GM23338 (cell line): ENCODE results near the gene SPAAR.

Experiments
- CREB1 ChIP-seq: fragments of 250-450 bp; sonication (Bioruptor Pico); IDR thresholded peaks from 2 replicates; pipeline ENCODE4 v1.5.0; 2020; ENCODE audit warnings: low read depth, mild to moderate bottlenecking, moderate library complexity
- EZH2 ChIP-seq: fragments of 200-600 bp; sonication (generic); IDR thresholded peaks from one replicate; pipeline ENCODE4 v1.8.0; 2017; ENCODE audit warnings: antibody characterized with exemption, mild to moderate bottlenecking, low read depth; ENCODE audit not compliant: unreplicated experiment
- POLR2AphosphoS5 ChIP-seq: IDR thresholded peaks from 2 replicates; pipeline ENCODE4 v1.6.1; 2016; ENCODE audit warnings: antibody characterized with exemption, low read depth
- TF ChIP-seq, protein P1 (sequence below), 2 experiments: fragments of 200-600 bp in 1 of 2; sonication (generic) in 1 of 2; conservative IDR thresholded peaks; 2 replicates each; pipeline versions ENCODE4 v1.5.1 to v1.6.1; 2016 to 2017; ENCODE audit warnings: antibody characterized with exemption in 2 of 2, low read depth in 2 of 2, mild to moderate bottlenecking in 2 of 2, moderate library complexity in 1 of 2
- TF ChIP-seq, protein P2 (sequence below): IDR thresholded peaks from one replicate; pipeline ENCODE4 v1.6.1; 2018; ENCODE audit warnings: antibody characterized with exemption; ENCODE audit not compliant: unreplicated experiment

GRCh38 chr9:35930521-35930920 is 21.2 kb downstream of the SPAAR start:
- TF ChIP-seq EZH2 (no peak), POLR2AphosphoS5 (no peak), CREB1 (no peak)
- TF ChIP-seq, protein P1, sequence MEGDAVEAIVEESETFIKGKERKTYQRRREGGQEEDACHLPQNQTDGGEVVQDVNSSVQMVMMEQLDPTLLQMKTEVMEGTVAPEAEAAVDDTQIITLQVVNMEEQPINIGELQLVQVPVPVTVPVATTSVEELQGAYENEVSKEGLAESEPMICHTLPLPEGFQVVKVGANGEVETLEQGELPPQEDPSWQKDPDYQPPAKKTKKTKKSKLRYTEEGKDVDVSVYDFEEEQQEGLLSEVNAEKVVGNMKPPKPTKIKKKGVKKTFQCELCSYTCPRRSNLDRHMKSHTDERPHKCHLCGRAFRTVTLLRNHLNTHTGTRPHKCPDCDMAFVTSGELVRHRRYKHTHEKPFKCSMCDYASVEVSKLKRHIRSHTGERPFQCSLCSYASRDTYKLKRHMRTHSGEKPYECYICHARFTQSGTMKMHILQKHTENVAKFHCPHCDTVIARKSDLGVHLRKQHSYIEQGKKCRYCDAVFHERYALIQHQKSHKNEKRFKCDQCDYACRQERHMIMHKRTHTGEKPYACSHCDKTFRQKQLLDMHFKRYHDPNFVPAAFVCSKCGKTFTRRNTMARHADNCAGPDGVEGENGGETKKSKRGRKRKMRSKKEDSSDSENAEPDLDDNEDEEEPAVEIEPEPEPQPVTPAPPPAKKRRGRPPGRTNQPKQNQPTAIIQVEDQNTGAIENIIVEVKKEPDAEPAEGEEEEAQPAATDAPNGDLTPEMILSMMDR (conservative IDR thresholded peaks at IDR 0.05; ENCODE audit: low read depth in 2 of 2): no peak
- TF ChIP-seq, protein P2, sequence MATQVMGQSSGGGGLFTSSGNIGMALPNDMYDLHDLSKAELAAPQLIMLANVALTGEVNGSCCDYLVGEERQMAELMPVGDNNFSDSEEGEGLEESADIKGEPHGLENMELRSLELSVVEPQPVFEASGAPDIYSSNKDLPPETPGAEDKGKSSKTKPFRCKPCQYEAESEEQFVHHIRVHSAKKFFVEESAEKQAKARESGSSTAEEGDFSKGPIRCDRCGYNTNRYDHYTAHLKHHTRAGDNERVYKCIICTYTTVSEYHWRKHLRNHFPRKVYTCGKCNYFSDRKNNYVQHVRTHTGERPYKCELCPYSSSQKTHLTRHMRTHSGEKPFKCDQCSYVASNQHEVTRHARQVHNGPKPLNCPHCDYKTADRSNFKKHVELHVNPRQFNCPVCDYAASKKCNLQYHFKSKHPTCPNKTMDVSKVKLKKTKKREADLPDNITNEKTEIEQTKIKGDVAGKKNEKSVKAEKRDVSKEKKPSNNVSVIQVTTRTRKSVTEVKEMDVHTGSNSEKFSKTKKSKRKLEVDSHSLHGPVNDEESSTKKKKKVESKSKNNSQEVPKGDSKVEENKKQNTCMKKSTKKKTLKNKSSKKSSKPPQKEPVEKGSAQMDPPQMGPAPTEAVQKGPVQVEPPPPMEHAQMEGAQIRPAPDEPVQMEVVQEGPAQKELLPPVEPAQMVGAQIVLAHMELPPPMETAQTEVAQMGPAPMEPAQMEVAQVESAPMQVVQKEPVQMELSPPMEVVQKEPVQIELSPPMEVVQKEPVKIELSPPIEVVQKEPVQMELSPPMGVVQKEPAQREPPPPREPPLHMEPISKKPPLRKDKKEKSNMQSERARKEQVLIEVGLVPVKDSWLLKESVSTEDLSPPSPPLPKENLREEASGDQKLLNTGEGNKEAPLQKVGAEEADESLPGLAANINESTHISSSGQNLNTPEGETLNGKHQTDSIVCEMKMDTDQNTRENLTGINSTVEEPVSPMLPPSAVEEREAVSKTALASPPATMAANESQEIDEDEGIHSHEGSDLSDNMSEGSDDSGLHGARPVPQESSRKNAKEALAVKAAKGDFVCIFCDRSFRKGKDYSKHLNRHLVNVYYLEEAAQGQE: no peak
